ENCODE data around the gene PCCB. TPM values are rescaled to one million over a fixed set of nuclear protein-coding genes. Genes with fewer than 3 reads are reported as not detected.
A peak's percentile ranks its signal among the peaks of the same experiment; 100 is the strongest.
"Not testable (repeated sequence)": the region's sequence is repeated elsewhere in the genome, so short reads cannot be mapped to it uniquely, and the experiment has no call there.

Gene PCCB
- 100 to 1,000 TPM in 1 of 2 donors, 10 to 100 TPM in 1; 43.2 to 112 TPM for total RNA-seq

- Histone ChIP-seq H3K4me3 (peak within 1 kb of the TSS; percentile 70 to 78), H3K27ac (peak within 1 kb of the TSS; percentile 94 to 95), H3K4me1 (peaks cover 0 to 18% of the 10 kb centered on the region in 2 donors), H3K9me3 (no peaks in the 10 kb centered on the region), H3K36me3 (no peaks in the 10 kb centered on the region), H3K27me3 (no peaks in the 10 kb centered on the region)
- peak; percentile 94 for DNase-seq (ENCODE audit: low spot score)
- peak; percentile 77 to 82 for TF ChIP-seq CTCF (IDR thresholded peaks at IDR 0.05)
Measured at GRCh38 chr3:136250059-136250902, at the start of gene PCCB. Gene PCCB, plus strand, starts transcription at chr3:136250340. Its CDS starts 36 bp downstream, at chr3:136250376.

- Histone ChIP-seq H3K9me3 (no peaks in the 10 kb centered on the region), H3K36me3 (no peaks in the 10 kb centered on the region), H3K4me1 (no peaks in the 10 kb centered on the region), H3K4me3 (no peak overlapping the region), H3K27me3 (no peaks in the 10 kb centered on the region), H3K27ac (no peak overlapping the region)
- DNase-seq (ENCODE audit: low spot score) = no peak
- no peak for TF ChIP-seq CTCF (IDR thresholded peaks at IDR 0.05)
Measured at GRCh38 chr3:136207489-136208115, 42.5 kb upstream of the PCCB start.

DNA sequence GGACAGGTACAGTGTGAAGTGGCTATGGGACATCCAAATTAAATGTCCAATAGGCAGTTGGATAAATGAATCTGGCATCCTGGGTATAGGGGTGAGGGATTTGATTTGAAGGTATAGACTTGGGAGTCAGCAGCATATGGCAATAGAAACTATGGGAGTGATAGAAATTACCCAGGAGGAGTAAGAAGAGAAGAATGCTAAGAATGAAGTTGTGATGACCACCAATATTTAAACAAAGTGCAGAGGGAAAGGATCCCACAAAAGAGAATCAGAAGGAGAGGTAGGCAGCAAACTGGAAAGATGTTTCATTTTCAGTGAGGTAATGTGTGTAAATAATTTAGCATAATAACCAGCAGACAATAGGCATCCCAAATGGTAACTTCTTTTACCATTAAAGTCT lies 40.2 kb upstream of the PCCB start:
- Histone ChIP-seq H3K4me3 (no peak overlapping the region), H3K27me3 (no peaks in the 10 kb centered on the region), H3K36me3 (no peaks in the 10 kb centered on the region), H3K4me1 (no peaks in the 10 kb centered on the region), H3K27ac (no peak overlapping the region), H3K9me3 (no peaks in the 10 kb centered on the region)
- no peak for DNase-seq (ENCODE audit: low spot score)
- TF ChIP-seq CTCF (IDR thresholded peaks at IDR 0.05) = no peak

GRCh38 chr3:136211547-136211946 lies 38.6 kb upstream of the PCCB start:
- H3K27ac ChIP-seq = no peak overlapping the region
- no peaks in the 10 kb centered on the region for H3K4me1 ChIP-seq
- H3K36me3 ChIP-seq = no peaks in the 10 kb centered on the region
- H3K4me3 ChIP-seq = no peak overlapping the region
- TF ChIP-seq CTCF (IDR thresholded peaks at IDR 0.05) = no peak
- H3K9me3 ChIP-seq = no peaks in the 10 kb centered on the region
- H3K27me3 ChIP-seq = no peaks in the 10 kb centered on the region
- no peak for DNase-seq (ENCODE audit: low spot score)

DNA sequence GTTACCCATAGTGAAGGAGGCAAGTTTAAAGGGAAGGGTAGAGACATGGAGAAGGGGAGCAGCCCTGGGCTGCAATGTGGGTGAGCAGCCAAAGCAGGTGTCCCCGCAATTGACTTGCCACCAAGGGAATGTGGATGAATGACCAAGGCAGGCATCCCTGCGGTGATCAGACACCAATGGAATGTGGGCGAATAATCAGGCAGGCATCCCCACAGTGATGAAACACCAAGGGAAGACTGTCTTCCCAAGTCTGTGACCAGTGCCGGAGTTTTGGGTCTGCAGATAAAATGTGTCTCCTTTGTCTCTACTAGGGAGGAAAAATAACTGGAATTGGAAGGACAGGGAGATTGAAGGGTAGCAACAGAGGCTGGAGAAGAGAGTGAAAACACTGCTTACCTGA lies 27.4 kb upstream of the PCCB start:
- H3K27me3 ChIP-seq; H3K4me3 ChIP-seq; H3K27ac ChIP-seq; H3K4me1 ChIP-seq; DNase-seq (ENCODE audit: low spot score); H3K36me3 ChIP-seq; H3K9me3 ChIP-seq: not testable (repeated sequence)

DNA sequence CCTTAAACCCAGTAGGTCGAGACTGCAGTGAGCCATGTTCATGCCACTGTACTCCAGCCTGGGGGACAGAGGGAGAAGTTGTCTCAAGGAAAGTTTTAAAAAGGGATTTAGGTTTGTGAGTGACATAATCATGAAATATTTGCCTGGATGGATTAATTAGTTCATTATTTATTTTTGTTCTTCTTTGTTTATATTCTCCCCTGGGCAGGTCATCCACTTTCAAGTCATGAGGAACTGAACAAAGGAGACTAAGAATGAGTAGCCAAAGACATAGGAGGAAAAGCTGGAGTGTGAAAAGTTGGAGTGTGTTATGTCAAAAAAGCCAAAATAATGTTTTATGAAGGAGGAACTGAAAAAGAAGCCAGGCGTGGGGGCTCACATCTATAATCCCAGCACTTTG lies 17.7 kb upstream of the PCCB start:
- Histone ChIP-seq H3K4me3 (no peak overlapping the region), H3K27ac (no peak overlapping the region), H3K4me1 (no peaks in the 10 kb centered on the region), H3K9me3 (no peaks in the 10 kb centered on the region), H3K36me3 (no peaks in the 10 kb centered on the region), H3K27me3 (no peaks in the 10 kb centered on the region)
- DNase-seq (ENCODE audit: low spot score) = no peak
- no peak for TF ChIP-seq CTCF (IDR thresholded peaks at IDR 0.05)

Data from right atrium auricular region (tissue), 2 donors.